NCI-H1048 (cell line): ENCODE measurements around the gene ATP6V1G1.

Experiments used
- DNase-seq: peaks from one replicate; lab custom pipeline; 2025; lab: John Stamatoyannopoulos, UW

The ATP6V1G1 gene

DNA sequence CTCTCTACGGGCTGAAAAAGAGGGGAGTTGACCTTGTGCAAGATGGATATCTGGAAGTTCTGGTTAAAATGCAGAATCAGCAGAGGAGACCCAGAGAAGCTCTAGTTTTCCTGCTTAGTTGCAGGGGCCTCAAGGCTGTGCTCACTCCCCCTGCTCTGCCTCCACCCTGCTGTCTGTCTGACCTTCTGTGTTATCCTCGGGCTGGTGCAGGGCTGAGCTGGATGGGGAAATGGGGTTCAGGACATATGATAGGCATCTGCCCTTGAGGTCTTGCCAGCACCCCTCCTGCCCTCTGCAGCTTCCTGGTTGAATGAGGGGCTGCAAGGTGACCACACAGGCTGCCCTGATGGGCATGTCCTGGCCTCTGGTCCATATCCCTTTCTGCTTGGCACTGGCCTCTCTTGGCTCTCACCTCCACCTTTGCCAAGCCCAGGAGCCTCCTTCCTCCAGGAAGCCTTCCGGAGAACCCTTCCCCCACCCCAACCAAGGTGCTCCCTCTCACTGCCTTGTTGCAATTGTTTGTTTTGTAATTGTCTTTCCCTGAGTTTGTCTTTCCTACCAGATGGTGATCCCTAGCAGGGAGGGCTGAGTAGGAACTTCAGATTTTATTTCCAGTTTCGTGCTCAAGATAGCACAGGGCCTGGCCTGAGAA lies 24.8 kb downstream of the ATP6V1G1 start:
- DNase-seq: no peak

DNA sequence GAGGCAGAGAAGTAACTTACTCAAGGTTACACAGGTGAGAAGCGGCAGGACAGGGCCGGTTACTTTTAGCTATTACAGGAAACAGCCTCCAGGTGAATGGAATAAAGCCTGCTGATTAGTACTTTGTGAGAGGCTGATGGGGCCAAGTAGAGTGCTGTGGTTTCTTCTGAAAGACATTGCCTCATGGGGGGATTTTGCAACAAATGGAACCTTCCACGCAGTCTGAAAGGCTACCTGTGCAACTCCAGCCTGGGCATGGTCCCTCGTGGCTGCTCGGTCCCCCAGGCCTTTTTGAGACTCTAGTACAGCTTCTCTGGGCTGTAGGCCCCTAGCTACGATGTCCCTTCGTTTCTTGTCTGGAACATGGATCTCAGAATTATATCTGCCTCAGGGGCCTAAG lies 25.5 kb downstream of the ATP6V1G1 start:
- no peak for DNase-seq

DNA sequence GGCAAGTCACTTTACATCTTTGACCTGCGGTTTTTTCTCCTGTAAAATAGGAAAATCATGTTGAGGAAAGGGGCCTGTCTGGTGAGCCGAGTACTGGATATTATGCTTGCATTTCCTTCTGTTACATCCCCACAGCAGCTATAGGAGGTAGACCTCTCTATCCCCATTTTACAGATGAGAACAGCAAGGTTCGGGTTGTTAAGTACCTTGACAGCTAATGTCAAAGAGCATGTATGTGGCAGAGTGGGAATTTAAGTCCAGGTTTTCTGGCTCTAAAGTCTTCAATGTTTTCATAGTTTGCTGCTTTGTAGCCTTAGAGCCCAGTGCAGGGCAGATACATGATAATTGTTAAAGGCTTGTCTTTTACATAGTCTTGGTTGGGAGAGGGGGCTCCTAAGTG lies 26.4 kb downstream of the ATP6V1G1 start:
- DNase-seq: no peak

DNA sequence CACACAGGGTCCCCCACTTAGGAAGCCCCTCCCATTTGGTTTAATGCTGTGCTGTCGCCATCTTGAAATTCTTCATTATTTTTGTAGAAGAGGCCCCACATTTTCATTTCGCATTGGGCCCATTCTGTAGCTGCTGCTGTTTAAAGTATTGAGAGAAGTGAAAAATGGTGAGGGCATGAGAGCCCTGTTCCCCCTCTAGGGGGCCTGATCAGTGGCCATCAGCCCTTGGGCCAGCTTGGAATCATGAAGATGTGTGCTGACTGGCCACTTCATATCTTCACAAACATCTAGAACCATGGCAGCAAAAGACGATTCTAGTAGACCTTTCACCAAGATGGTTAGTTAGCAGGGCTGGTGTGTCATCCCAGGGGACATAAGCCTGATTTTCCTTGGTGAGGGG lies 26.8 kb downstream of the ATP6V1G1 start:
- DNase-seq: no peak

DNA sequence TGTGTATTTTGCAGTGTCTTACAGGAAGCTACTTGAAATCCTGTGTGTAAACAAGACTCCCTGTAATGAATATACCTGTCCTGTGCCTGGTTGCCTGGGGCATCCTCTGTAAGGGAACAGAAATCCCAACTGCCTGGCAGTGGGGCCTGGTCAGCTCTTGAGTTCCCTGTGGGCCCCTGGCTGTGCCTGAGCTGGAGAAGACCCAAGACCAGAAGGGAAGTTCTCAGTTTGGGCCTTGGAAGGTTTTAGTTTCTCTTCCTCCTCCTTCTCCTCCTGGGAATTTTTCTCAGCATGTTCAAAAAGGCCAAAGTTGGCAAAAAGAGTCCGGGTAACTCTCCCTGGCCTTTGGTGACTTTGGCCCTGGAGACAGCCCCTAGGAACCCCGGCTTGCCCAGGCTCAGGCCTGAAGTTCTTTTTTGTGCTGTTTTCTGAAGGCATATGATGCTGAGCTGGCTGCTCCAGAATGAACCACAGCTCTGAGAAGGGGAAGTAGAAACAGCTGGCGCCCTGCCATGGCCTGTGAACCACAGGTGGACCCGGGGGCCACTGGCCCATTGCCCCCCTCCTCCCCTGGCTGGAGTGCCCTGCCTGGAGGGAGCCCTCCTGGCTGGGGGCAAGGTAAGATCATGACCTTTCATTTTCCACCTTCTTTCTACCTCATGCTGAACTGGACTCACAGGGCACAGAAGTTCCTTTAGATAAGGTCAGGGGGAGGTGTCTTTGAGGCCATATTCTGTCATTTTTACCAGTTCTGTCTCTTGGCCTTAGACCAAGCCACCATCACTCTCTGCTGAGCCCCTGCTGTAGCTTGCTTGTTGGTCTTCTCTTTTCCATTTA lies 29.3 kb downstream of the ATP6V1G1 start:
- no peak for DNase-seq

DNA sequence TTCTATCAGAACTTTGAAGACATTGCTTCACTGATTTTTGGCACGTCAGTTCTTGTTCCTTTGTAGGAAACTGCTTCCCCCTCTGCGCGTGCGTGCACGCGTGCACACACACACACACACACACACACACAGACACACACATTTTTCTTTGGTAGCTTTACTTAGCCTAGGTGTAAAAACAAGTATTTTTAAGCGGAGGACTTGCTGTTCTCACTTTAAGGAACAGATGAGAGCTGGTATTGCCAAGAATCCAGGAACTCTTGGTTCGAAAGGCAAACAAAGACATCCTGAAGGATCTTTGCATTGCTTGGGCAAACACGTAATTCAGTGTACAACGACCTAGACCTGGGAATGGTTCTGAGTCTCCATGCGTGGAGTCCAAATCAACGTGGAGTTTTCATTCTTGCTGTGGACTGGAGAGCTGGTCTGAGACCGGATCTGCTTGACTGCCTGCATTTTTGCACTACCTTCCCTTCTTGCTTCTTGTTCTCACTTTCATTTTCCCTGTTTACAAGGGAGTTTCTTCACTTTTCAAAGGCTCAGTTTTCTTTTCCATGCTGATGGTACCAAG lies 31.7 kb downstream of the ATP6V1G1 start:
- no peak for DNase-seq

DNA sequence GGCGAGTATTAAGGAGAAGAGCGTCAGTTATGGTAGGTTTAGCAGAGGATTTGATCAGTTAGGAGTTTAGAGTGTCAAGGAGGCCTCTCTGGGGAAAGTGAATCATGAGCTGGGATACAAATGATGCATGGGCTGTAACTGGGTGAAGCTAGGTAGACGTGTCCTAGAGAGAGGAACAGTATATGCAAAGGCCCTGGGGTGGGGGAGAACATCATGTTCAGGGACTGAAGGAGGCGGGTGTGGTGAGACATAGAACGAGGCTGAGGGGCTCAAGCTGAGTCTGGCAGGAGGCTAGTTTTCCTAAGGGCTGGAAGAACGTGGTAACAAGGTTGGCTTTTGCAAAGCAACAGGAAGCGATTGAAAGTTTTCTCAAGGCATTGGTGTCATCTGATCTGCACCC lies 34.0 kb downstream of the ATP6V1G1 start:
- DNase-seq: no peak

DNA sequence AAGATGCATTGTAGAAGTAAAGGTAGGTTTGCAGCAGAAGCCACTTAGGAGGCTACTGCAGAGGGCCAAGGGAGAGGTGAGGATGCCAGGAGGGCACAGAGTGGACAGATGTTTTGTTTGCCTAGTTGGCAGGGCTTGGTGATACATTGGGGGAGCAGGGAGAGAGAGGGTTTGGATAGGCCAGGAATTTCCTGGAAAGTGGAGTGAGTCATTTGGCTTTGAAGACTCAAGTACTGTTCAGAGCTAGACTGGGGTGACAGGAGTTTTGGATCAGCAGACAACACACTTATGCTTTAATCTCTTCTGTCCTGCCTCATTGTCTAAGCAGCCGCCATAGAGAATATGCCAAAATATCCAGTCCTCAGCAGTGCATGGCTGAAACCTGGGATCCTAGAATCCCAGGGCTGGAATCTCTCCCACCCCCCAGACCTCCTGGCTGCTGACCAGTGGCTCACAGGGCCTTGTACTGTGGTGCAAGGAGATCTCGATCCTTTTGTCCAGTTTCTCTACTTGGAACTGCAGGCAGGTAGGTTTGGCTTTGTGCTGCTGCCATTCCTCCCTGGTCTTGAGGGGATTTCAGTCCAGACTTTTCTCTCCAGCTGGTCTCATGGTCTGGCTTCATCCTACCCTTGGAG lies 34.5 kb downstream of the ATP6V1G1 start:
- DNase-seq: no peak

DNA sequence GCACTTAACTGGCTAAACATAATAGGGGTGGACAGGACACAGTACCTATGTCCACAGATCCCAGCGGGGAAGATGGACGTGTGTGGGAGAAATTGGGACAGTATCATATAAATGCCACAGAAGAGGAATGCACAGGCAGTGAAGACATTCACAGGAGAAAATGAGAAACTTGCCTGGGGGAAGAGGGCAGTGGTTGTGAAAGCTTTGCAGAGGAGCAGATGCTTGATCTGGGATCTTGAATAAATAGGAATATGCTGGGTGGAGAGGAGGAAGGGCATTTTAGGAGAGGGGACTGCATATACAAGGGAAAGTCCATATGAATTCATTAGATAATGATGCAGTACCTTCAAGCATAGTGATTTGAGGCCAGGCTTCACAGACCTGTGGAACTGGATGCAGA lies 37.1 kb downstream of the ATP6V1G1 start:
- no peak for DNase-seq

DNA sequence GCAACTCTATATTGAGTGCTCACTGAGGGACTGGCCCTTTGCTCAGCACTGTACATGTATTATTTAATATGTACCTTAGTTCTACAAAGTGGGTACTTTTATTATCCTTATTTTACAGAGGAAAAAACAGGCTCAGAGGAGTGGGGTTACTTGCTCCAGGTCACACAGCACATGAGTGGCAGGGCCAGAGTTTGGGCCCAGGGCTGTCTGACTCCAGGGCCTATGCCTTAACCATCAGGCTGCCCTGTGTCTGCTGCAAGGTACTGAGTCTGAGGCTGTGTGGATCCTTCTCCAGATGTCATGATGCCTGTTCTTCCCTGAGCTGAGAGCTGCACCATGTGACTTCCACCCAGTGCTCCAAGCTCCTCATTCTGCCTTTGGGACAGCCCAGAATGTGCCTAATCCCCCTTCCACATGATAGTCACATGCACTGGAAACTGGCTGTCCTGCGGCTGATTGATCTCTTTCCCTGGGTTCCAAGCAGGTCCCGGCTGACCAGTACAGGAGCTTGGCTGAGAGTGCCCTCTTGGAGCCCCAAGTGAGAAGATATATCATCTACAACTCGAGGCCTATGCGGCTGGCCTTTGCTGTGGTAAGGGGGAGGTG lies 38.9 kb downstream of the ATP6V1G1 start:
- no peak for DNase-seq

DNA sequence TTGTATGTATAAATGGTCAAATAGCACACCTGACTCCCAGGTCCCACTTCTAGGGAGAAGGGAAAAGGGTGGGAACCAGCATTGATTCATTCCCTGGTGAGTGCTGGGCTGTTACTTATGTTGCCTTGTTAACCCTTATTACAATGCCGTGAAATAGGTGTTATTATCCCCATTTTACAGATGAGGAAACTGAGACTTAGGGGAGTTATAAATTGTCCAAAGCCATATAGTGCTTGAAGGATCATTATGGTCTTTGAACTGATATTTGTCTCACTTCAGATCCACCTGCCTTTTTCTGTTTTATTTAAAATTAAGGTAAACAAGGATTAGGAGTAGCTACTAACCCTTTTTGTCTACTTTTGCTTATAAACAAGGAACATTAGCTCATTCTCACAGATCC lies 40.0 kb downstream of the ATP6V1G1 start:
- no peak for DNase-seq

DNA sequence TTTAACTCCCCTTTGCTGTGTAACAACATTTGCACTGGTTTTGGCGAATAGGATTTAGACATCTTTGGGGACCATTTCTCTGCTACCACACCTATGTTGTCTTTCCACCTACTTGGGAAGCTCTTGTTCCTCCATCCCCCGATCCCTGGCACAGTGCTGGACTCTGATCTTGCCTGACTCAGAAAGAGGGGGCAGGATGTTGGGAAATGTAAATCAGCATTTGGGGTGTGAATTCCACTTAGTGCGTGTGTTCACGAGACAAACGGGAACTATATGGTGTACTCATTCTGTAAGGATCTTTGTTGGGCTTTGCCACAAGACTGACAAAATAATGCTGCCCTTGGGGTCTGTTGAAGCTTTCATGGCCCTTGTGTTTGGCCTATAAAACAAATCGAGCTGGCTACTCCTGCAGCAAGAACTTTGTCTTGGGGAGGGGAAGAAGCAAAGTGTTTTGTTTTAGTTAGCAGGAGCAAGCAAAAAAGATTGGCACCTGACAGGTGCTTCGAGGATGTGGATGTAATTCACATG lies 42.1 kb downstream of the ATP6V1G1 start:
- DNase-seq: no peak

DNA sequence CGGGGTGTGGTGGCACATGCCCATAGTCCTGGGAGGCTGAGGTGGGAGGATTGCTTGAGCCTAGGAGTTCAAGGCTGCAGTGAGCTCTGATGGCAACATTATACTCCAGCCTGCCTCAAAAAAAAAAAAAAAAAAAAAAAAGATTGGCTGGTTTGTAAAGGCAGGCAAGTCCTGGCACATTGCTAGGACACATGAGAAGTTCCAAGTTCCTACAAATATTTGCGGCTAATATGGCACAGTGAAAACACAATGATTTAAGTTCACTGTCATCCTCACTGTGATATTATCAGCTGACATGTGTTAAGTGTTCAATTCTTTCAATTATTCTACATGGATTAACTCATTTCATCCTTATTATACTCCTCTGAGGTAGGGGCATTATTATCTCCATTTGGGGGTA lies 43.6 kb downstream of the ATP6V1G1 start:
- DNase-seq: no peak

DNA sequence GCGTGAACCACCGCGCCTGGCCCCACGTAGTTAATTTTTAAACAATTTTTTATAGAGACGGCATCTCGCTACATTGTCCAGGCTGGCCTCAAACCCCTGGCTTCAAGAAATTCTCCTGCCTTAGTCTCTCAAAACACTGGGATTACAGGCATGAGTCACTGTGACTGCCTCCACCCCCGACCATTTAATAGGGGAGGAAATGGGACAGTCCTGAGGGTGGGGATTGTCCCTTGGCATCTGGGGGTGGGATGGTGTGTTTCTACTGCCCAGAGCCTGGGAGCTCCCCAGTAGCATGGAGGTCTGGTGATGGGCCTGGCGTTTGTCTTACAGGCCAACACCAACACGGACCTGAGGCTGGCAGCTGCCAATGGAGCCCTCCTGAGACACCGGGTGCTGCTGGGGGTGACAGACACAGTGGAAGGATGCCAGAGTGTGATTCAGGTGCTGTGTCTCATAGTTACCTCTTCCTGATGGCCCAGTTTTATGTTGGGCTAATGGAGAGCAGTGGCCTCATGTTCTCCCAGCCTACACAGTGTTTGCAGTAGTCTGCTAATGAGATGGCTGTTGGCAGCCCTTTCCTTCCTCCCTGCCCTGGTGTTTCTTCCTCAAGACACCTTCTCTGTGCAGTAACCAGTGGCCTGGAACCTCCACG lies 46.0 kb downstream of the ATP6V1G1 start:
- no peak for DNase-seq

DNA sequence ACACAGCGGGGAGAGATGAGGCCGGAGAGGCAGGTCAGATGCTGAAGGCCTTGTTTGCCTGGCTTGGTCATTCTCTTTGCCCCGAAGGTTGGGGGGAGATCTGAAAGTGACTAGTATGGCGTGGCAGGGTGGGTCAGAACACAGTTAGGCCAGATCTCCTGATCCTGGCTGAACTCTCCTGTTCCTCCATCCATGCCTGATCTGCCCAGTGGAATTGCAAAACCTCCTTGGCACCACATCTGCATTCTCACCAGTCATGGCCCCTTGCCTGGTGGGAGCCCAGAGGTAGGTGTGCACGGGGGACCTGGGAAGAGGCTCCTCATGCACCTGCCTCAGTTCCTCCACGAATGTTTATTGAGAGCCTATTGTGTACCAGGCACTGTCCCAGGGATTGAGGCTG lies 46.8 kb downstream of the ATP6V1G1 start:
- DNase-seq: no peak

DNA sequence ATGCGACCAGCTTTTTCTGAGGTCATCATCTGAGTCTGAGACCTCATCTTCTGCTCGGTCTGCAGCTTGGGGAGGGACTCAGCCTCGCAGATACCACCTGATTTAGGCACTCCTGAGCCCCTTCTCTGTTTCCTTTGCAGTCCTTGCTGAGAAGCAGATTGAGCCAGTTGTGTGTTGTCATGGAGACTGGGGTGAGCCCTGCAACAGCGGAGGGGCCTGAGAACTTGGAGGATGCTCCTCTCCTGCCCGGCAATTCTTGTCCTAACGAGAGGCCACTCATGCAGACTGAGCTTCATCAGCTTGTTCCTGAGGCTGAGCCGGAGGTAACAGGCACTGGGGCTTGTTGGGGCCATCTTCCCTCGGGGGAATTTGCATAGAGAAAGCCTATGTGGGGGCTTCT lies 50.8 kb downstream of the ATP6V1G1 start:
- DNase-seq: no peak

DNA sequence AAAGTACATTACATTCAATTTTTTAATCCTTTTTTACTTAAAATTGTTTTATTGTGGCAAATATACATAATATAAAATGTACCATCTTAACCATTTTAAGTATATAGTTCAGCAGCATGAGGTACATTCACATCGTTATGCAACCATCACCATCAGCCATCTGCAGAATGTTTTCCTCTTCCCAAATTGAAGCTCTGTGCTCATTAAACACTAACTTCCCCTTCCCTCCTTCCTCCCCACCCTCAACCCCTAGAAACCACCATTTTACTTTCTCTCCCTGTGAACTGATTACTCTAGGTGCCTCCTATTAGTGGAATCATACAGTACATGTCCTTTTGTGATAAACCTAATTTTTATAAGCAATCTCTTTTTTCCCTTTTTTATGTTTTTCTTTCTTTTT lies 54.4 kb downstream of the ATP6V1G1 start:
- no peak for DNase-seq

DNA sequence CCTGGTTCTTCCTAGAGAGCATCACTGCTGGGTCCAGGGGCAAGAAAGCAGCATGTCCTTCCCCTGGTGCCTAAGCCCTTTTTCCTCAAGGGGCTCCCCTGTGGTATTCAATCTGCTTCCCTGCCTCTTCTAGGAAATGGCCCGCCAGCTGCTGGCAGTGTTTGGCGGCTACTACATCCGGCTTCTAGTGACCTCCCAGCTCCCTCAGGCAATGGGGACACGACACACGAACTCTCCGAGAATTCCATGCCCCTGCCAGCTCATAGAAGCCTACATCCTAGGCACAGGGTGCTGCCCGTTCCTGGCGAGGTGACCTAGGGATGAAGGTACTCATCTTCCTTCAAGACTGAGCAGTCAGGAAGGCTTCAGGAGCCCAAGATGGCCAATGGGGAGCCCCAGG lies 55.4 kb downstream of the ATP6V1G1 start:
- no peak for DNase-seq

DNA sequence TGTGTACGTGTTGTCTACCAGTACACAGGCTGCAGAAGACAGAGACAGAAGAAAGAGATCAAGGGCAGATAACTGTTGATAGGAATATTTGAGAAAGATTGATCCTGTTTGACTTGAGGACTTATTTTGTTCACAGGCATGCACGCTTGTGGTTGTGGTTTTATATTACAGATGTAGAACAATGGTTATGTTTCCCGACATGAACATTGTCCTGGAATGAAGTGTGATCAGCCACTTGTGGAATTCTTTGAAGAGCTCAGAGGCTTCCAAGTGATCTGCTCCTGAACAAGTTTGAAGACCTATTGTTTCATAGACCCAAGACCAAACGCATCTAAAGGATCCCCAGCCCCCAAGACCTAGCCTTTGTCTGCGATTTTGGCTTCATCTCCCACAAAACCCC lies 56.3 kb downstream of the ATP6V1G1 start:
- DNase-seq: no peak
